COLO668 (cell line): ENCODE measurements around the gene DARS1.
"Not testable (repeated sequence)": the region's sequence is repeated elsewhere in the genome, so short reads cannot be mapped to it uniquely, and the experiment has no call there.

Experiments
- DNase-seq: peaks from one replicate; lab custom pipeline; 2025; ENCODE audit not compliant: unreplicated experiment; lab: John Stamatoyannopoulos, UW

Gene DARS1

DNA sequence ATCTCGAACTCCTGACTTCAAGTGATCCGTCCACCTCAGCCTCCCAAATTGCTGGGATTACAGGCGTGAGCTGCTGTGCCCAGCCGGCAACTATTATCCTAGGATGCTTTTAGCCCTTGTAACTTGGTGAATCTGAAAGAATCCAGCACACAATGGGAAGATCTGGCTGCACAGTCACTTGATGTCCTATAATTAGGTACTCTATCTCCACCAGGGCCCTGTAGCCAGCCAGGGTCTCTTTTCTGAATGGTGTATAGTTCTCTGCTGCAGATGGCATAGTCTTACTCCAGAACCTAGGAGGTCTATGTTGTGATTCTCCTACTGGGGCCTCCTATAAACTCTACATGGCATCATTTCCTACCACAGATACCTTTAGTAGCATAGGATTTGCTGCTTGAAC is 95.3 kb downstream of the DARS1 start:
- no peak for DNase-seq

DNA sequence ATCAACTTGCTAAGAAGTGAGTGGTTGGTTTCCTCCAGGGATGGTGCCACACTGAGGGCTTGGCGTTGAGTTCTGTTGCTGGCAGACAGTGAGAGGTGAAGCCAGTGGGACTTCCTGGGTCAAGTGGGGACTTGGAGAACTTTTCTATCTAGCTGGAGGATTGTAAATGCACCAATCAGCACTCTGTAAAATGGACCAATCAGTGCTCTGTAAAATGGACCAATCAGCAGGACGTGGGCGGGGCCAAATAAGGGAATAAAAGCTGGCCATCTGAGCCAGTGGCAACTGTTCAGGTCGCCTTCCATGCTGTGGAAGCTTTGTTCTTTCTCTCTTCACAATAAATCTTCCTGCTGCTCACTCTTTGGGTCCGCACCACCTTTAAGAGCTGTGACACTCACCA is 96.8 kb downstream of the DARS1 start:
- not testable (repeated sequence) for DNase-seq

DNA sequence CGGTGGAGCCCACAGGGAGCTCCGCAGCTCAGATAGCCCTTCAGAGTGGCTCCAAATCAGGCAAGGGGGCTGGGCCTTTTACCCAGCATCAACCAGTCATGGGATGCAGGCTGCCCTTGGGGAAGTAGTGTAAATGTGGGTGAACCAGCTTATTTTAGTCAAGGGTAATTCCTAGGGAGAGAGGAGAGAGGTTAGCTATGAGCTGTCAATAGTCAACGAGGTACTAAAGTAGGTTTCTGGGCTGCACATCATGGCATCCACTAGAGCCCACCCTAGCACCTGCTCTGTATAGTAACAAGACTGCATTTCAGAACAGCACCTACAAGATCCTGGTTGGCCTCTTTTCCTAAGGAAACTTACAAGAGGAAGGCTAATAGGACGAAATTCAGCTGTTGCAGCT is 99.7 kb downstream of the DARS1 start:
- DNase-seq: no peak

GRCh38 chr2:135882415-135882814 is 103.0 kb downstream of the DARS1 start:
- DNase-seq: no peak

DNA sequence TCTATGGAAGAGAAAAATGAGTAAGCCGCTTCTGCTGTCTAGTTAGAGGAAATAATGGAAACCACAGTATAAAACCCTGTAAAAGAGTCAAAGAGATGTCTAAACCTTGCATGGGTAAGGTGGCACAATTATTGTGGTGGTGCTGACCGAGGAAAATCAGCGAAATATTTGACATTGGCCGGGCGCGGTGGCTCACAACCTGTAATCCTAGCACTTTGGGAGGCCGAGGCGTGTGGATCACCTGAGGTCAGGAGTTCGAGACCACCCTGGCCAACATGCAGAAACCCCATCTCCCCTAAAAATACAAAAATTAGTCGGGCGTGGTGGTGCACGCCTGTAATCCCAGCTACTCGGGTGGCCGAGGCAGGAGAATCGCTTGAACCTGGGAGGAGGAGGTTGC is 108.7 kb downstream of the DARS1 start:
- not testable (repeated sequence) for DNase-seq

DNA sequence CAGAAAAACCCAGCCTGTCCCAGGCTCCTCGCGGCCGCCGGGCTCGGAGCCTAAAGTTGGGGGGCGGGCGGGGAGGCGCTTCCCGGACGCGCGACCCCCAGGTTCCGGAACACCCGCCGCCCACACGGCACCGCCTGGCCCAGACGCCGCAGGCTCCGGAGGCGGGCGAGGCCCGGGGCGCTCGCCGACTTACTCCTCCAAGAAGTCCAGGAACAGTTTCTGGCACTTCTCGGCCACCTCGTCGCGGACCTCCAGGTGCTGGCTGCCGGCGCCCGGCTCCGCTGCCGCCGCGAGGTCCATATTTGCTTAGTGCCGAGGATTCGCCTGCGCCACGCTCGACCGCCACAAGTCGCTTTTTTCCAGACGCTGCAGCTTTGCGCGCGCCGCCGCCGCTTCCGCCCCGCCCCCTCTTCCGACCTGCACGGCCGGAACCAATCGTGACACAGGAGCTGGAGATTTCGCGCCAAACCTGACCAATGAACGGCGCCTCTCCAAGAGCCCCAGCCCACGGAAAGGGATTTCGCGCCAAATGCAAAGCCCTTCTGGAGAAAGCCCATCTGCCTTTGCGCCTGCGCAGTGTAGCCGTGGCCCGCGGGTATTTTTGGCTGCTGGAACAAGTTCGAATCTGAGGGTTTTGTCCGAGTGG is 109.2 kb downstream of the DARS1 start, which contains the start of gene MCM6:
MCM6 (minus strand) TSS at position 378 of the 646 bp plus-strand sequence; CDS start at position 300, 78 bp downstream.
- DNase-seq: peak; percentile 97

GRCh38 chr2:135875491-135876065 is 109.8 kb downstream of the DARS1 start:
- DNase-seq: peak; percentile 69

DNA sequence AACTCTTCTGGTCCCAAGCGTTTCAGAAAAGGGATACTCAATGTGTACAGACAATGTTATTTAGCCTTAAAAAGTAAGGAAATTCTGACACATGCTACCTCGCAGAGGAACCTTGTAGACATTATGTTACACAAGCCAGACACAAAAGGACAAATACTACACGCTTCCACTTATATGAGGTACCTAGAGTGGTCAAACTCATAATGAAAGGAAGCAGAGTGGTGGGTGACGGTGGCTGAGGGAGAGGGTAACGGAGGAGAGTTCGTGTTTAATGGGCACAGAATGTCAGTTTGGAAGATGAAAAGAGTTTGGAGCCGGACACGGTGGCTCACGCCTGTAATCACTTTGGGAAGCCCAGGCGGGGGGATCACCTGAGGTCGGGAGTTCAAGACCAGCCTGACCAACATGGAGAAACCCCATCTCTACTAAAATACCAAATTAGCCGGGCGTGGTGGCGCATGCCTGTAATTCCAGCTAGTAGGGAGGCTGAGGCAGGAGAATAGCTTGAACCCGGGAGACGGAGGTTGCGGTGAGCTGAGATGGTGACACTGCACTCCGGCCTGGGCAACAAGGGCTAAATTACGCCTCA is 110.6 kb downstream of the DARS1 start:
- no peak for DNase-seq

DNA sequence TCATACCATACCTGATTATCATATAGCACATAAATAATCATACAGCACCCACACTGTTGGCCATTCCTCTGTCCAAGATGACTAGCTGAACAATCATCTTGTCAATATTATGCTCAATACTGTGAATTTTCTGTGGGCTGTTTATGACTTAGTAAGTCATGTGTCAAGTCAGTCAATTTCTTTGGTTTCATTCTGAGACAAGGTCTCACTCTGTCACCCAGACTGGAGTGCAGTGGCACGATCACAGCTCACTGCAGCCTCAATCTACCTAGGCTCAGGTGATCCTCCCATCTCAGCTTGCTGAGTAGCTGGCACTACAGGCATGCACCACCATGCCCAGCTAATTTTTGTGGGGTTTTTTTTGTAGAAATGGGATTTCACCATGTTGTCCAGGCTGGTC is 114.9 kb downstream of the DARS1 start:
- DNase-seq: no peak

DNA sequence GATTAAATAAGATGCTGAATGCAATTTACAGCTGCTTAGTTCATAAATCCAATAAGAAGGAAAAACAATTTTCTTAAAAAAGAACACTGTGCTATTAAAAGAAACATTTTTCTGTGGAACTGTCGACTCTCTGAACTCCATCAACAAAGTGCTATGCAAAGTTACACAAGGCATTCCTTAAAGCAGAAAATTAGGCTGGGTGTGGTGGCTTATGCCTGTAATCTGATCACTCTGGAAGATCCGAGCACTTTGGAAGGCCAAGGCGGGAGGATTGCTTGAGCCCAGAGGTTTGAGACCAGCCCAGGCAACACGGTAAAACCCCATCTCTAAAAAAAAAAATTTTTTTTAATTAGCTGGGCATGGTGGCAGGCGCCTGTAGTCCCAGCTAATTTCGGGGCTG is 122.2 kb downstream of the DARS1 start:
- no peak for DNase-seq

- no peak for DNase-seq
Measured at GRCh38 chr2:135862718-135863117, 122.7 kb downstream of the DARS1 start.
